CD1c-positive myeloid dendritic cell (primary cell): ENCODE data around the gene MYO16.

Experiments used
- DNase-seq: peaks from one replicate; pipeline ENCODE4 v3.0.0-alpha.2; 2016; ENCODE audit errors: extremely low spot score

Gene MYO16

GRCh38 chr13:109241160-109241559 lies 611.7 kb downstream of the MYO16 start:
- no peak for DNase-seq

- DNase-seq = no peak
Observed at GRCh38 chr13:109243311-109243951, 614.0 kb downstream of the MYO16 start.

GRCh38 chr13:109244566-109244965 lies 615.2 kb downstream of the MYO16 start:
- no peak for DNase-seq

GRCh38 chr13:109246001-109246400 lies 616.6 kb downstream of the MYO16 start:
- DNase-seq = no peak

GRCh38 chr13:109249780-109250528 lies 620.5 kb downstream of the MYO16 start:
- no peak for DNase-seq

- DNase-seq = no peak
Observed at GRCh38 chr13:109251956-109252355, 622.5 kb downstream of the MYO16 start.

GRCh38 chr13:109253316-109253715 lies 623.9 kb downstream of the MYO16 start:
- DNase-seq = no peak

- DNase-seq = no peak
Observed at GRCh38 chr13:109254274-109254673, 624.9 kb downstream of the MYO16 start.

GRCh38 chr13:109255141-109255856 lies 625.9 kb downstream of the MYO16 start:
- no peak for DNase-seq

GRCh38 chr13:109256866-109257760 lies 627.7 kb downstream of the MYO16 start:
- no peak for DNase-seq
